HG03108 (cell line): ENCODE data around the gene ABHD13.
A peak's percentile ranks its signal among the peaks of the same experiment; 100 is the strongest.
"Not testable (repeated sequence)": the region's sequence is repeated elsewhere in the genome, so short reads cannot be mapped to it uniquely, and the experiment has no call there.

Source experiments
- ATAC-seq: cut with Tn5 transposase; IDR thresholded peaks from one replicate; pipeline ENCODE4 v1.9.1; 2021; ENCODE audit warnings: moderate library complexity; ENCODE audit not compliant: unreplicated experiment

ABHD13 gene

DNA sequence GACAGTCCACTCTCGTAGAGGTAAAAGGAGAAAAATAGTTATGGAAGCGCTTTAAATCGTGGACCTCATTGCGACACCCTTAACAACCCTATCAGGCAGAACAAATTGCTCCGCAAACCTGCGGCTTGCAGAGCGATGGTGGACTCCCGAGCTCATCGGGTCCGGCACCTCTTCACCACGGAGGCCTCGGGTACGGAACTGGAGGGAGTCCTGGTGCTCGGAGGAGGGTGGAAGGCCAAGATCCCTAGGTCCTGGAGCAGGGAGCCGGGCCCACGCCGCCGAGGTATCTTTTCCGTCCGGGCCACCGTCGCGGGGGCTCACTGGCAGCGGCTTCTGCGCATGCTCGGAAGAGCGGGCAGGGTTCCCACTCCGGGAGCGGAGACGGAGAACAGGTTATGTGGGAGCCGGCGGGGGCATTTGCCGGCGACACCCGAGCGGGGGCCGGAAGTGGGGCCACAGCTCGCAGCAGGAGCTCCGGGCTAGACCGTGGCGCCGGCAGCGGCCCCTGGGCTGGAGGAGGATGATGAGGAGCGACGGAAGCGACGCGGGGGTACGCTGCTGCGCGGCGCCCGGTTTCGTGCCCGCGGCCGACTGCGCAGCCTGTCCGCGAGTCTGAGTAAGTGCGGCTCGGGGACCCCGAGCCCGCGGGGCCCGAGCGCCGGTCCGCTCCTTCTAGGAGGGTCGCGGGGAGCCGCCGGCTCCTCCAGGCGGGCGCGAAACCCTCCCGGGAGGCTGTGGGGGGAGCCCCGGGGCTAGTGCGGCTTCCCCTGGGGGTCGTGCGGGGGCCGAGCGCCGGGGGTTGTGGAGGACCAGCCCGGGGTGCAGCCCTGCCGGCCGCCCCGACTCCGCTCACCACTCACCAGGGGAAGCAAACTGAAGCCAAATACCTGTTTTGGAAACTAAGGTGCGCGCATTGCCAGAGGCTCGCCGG lies at the start of gene ABHD13:
Gene ABHD13 (plus strand): TSS at position 349 of the 931 bp plus-strand sequence. CDS start 10,827 bp downstream, outside the sequence.
- ATAC-seq, result peak; percentile 68

DNA sequence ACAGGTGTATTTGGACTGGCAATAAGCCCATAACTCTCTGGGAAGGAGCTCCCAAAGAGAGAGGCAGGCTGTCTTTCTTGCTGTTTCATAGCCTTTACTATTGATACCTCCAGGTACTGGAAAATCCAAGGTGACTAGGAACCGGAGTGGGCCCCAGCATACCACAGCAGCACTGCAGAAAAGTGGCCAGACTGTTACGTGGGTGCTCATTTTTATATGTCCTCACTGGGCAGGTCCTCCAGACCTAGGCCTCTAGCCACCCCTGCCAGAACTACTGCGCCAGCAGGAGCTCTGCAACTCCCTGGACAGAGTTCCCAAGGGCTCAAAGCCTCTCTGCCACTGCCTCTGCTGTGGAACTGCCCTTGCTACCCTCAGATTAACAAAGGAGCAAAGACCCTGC lies 49.3 kb upstream of the ABHD13 start:
- no peak for ATAC-seq

DNA sequence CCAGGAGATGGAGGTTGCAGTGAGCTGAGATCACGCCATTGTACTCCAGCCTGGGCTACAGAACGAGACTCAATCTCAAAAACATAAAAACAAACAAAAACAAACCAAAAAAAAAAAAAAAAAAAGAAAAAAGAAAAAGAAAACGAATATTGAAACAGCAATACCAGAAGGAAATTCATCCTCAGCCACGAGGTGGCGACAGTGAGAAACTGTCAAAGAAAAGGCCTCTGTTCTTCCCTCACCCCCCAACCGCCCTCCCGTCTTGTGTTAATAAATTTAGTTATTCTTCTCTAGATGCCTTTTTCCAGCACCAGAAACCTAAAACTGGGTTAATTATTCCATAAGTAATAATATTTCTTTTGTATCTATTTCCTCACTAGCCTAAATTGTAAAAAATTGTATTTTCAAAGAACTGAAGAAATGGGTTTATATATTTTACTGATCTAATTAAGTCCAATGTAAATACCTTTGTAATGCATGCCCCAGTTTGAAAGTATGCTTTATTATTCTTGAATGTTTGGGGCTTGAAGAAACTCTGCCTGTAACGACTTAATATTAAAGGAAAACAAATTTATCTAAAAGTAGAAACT lies 41.4 kb upstream of the ABHD13 start:
- ATAC-seq, result no peak

DNA sequence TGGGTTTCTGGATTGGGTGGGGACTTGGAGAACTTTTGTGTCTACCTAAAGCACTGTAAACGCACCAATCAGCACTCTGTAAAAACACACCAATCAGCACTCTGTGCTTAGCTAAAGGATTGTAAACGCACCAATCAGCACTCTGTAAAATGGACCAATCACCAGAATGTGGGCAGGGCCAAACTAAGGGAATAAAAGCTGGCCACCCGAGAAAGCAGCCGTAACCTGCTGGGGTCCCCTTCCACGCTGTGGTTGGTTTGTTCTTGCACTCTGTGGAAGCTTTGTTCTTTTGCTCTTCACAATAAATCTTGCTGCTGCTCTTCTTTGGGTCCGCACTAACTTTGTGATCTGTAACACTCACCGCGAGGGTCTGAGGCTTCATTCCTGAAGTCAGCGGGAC lies 40.1 kb upstream of the ABHD13 start:
- no peak for ATAC-seq

DNA sequence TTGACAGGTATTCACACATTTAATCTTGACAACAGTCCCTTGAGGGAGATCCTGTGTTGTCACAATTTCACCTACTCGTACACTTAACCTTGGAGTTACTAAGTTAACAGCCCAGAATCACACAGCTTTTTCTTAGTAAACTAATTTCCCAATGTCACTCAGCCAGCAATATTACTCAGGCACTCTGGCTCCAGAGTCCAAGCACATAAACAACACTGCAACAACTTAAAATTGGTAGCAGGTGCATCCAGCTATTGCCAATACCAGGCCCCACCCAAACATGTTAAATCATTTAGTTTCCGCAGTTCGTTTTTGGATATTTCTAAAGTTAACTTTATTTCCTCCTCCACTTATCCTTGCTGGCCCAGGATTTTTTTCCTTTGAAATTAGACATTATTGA lies 35.5 kb upstream of the ABHD13 start:
- no peak for ATAC-seq

DNA sequence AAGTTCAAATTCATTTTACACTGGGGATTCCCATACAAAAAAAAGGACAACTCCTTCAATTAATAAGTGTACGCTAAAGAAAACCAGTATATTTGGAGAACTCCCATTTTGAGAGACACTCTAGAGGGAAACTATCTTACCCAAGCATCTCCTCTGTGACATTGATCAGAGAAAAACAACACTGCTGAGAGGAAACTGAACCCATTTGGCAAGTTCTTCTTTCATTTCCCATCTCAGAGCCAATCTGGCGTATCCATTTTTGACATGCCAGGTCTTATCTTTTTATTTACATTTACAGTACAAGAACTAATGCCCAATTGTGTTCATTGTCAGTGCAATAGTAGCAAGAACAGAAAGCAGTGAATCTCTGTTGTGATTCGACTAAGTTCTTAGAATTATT lies 33.0 kb upstream of the ABHD13 start:
- no peak for ATAC-seq

DNA sequence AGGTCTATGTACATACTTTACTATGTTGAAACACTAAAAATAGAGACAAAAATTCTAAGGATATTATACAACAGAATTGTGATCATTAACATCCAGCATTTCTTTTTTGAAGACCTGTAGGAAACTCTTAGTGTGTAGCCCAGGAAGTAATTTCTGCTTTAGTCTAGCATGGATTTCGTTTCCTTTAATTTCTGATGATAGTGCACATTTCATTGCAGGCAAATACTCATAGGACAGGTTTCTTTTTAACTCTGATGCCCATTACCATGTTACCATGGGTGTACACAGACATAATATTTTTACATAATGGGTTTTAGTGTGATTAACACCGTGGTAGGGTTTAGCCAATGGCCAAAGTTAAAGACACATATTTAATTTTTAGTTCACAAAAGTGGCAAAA lies 29.9 kb upstream of the ABHD13 start:
- ATAC-seq, result no peak

DNA sequence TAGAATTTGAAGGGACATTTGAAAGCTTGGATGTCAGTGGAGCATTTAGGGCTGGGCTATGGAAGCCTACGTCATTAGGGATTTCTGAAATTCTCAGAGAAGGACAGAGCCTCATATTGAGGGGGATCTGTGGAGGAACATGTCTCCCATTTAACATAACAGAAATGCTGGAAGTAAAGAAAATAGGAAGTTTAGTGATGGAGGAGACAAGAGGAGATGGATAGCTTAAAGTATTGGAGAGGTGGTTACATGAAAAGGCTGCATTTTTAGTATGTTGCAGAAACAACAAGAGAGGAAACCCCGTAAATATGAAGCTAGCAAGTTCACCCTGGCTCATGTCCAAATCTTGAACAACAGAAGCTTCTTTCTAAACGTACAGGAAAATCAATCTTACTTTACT lies 27.3 kb upstream of the ABHD13 start:
- ATAC-seq, result no peak

DNA sequence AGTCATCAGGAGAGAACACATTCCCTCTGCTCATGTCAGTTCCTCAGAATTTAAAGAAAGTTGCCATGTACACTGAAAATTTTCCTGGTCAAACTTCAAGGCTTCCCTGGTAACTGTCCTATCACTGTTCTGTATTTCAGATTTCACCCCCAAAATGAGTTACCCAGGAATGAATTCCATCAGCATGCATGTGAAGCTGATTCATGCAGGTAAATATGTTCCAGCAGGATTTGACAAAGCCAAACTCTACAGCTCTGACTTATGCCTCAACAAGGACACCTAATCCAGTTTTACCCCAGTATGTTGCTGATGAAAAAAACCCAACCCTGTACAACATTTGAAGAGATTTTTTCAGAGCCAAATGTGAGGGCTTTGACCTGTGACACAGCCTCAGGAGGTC lies 24.4 kb upstream of the ABHD13 start:
- no peak for ATAC-seq

DNA sequence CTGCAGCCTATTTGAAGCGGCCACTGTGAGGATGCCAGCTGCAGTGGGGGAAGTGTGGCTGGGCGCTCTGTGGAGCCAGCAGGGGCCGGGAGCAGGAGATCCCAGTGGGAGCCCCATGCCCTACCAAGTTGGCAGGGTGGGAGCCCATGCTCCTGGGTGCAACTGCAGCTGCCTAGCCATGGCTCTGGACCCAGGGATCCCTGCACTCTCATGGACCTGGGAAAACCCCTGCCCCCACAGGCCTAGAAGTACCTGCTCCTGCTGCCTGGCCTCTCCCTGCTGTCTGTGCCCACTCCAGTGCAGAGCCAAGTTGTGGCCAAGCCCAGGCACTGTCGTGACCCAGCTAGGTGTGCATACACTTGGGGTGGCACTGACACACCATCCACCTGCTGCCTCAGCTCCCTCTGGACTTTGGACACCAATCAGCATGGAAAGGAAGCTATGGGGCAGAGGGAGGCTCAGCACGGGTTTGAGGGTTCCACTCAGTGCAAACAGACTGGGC lies 23.7 kb upstream of the ABHD13 start:
- no peak for ATAC-seq

DNA sequence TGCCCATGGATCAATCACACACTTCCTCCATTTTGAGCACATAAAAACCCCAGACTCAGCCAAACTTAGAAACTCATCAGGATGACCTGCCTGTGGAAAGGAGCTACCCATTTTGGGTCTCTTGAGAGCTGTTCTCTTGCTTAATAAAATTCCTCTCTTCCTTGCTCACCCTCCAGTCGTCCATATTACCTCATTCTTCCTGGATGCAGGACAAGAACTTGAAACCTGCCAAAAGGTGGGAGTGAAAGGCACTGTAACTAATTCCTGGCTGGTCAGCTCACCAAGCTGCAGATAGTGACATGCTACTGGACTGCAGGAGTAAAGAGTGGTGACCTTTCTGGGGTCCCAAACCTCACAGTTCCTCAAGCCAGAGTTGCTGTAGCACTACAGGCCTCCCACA lies 23.0 kb upstream of the ABHD13 start:
- ATAC-seq, result no peak

DNA sequence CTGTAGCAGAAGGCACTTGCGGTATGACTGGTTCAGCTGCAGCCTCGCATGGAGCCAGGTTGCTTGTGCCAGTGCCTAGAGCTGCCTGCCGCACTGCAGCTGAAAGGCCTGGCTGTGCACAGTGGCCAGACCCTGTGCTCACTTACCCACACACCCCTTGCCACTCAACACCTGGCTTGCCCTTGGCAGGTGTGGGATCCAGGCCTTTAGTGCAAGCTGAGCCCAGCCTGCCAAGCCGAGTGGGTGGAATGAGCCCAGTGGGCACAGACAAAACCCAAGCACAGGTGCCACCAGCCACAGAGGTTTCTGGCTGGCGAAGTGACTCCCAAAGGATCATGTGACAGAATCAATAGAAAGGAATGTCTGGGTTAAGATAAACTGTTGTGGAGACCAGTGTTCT lies 22.3 kb upstream of the ABHD13 start:
- no peak for ATAC-seq

DNA sequence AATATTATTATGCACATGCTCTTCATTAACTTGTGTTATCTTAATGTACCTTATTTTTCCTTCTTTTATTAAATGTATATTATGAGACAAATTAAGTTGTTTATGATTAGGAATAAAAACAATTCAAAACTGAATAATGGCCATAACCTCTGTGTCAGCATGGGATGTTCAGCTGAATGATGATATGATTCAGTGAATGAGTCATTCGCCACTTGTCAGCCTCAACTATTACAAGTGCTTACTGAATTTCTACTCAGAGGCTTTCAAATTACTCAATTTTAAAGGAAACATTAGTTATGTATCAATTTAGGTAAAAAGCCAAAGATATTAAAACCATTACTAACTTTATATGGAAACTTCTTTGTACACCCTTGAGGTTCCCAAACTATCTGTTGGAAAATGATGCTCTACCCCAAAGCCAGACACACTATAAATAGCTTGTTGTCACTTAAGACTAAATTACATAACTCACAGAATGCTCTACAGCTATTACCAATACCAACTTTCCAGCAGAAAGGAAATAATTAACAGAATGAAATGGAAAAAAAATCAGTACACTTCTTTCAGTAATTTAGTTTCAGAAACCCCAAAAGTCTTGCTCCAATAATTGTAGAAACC lies 17.3 kb upstream of the ABHD13 start:
- no peak for ATAC-seq

DNA sequence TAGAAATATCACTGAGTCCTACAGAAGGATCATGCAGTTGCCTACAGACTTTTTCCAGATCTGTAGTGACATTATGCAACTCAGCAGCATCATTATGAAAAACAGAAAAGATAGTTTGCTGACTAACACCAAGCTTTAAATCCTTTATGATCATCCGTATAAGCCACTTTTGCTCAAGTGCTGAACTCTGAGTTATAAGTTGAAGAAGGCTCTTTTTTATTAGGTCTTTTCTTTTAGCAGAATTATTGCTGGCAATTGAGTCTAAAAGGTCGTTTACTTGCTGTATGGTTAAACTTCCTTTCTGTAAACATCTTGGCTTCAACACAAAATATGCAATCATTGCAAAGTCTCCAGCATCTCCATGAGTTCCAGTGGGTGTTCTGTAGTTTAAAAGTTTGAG lies 7.6 kb upstream of the ABHD13 start:
- ATAC-seq, result no peak

DNA sequence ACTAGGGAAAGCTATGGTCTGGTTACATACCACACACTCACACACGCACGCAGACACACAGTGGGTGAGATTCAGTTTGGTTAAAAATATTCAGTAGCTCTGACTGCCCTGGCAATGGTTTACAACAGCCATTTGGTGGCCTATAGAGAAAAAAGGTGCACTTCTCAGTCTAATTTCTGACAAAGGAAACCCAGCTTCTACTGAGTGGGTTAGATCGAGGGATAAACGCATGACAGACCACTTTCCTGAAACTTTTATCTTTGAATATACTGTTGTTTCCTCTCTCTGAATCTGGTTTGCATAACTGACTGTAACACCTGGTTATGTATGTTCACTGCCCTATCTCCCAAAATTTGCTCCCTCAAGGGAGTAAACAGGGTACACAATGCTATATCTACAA lies 5.3 kb upstream of the ABHD13 start:
- ATAC-seq, result peak; percentile 50

DNA sequence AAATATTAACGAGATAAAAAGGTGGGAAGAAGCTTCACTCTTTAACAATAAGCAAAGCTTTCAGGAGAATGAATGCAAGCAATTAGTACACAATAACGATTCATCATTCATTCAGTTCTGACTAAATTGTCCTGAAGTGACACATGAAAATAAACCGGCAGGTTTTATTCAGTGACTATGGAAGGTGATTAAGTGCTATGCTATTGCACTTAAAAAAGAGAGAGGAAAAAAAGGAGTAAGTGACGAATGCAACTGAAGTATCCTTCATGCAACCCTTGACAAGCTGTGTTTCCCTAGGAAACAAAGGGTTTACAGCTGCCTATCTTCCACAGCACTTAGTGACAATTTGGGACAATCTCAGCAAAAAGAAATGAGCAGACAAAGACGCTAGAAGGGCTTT lies 4.2 kb upstream of the ABHD13 start:
- no peak for ATAC-seq

DNA sequence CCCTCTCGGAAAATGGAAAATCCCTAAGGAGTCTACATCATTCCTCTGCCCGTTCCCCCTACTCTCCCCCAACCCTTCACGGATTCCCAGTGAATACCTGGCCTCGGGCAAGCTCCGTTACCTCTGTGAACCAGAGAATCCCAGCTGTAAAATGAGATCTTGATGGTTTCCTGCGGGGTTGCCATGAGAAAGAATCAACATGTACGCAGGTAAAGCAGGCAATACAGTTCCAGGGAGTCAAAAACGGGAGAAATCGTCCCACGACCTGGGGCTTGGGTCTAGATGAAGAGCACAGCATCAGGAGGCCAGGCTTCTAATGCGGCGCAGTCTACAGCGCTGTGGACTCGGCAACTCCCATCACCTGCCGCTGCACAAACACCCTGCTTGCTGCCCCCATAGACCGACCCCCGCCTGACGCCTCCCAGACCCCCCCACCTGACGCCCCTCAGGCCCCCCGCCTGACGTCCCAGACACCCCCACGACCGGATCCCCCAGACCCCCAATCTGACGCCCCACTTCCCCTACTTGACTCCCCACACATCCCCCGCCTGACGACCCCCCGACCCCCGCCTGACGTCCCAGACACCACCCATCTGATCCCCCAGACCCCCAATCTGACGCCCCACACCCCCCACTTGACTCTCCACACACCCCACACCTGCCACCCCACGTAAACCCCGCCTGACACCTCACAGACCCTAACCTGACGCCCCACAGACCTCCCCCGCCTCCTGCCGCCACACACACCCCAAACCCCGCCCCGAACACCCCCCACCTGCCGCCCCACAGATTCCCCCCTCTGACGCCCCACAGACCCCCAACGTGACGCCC lies 3.5 kb upstream of the ABHD13 start:
- ATAC-seq, result no peak

DNA sequence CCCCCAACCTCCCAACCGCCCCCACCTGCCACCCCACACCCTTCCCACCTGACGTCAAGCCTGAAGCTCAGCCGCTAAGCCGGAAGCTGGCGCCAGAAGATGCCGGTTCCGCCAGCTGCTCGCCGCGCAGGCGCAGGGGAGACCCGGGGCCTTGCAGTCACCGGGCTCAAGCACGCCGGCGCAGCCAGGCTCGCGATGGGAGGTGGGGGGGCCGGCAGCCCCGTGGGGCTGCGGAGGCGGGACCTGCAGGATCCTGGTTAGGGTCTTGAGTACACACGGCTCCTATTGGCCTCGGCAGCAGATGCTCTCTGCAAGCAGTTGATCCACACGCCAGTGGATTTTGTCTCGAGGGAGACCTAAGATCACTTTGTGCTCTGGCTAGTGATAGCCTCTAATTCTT lies 2.8 kb upstream of the ABHD13 start, which contains the start of gene LIG4:
Gene LIG4 (minus strand): TSS at position 101 of the 400 bp plus-strand sequence. CDS start 4,268 bp downstream, outside the sequence.
- ATAC-seq, result peak; percentile 59

DNA sequence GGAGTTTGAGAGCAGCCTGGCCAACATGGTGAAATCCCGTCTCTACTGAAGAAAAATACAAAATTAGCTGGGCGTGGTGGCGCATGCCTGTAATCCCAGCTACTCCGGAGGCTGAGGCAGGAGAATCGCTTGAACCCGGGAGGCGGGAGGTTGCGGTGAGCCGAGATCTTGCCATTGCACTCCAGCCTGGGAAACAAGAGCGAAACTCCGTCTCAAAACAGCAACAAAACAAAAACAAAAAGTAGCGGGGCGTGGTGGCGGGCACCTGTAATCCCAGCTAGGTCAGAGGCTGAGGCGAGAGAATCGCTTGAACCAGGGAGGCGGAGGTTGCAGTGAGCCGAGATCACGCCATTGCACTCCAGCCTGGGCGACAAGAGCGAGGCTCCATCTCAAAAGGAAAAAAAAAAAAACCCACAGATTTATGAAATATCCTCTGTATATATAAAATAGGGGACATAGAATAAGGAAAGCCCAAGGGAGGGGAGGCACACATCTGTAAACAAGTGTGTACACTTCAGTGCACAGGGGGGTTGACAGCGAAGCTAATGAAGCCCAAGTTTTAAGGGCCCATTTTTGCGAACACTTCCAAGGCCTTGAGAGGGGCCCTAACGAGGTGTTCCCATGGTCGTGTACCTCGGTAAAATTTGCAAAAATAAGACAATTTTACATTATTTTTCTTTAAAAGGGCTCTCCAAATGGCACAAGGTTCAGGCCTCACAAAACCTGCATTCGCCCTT lies 717 bp upstream of the ABHD13 start:
- ATAC-seq, result not testable (repeated sequence)

DNA sequence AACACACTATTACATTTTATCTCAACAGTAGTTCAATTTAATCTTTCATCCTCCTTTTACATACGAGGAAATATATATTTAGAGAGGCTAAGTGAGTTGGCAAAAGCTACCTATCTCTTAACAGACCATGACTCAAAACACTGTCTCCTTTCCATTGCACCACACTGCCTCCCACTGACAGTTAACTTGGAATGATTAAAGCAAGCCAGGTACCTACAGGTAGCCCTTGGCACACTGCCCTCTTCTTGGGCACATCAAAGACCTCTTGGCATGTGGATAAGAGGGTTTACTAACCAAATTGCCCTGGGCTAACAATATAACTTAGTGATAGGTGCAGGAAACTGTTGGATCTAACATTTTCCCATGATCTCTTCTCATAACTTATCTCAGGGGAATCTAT lies 1.8 kb downstream of the ABHD13 start:
- no peak for ATAC-seq
